CD14-positive monocyte (primary cell): ENCODE measurements around the gene DNTT. TPM values are rescaled to one million over a fixed set of nuclear protein-coding genes. Genes with fewer than 3 reads are reported as not detected.

Experiments used
- DNase-seq, 3 donors: peaks; one replicate each; pipeline ENCODE4 v3.0.0-alpha.2; 2011 to 2022
- H2AFZ ChIP-seq: 2 replicates; pipeline ENCODE4 v1.6.0; 2012; ENCODE audit warnings: mild to moderate bottlenecking, low read depth, low read length, inconsistent platforms; ENCODE audit not compliant: insufficient read depth, poor library complexity, severe bottlenecking
- H3K27ac ChIP-seq, 2 donors: 1 replicate in 1 of 2; 2 replicates in 1 of 2; pipeline ENCODE4 v1.5.1; 2012 to 2013; ENCODE audit warnings: low read length in 2 of 2, control low read depth in 1 of 2, inconsistent platforms in 1 of 2, low read depth in 1 of 2, mild to moderate bottlenecking in 1 of 2
- H3K27me3 ChIP-seq, 2 donors: one replicate each; pipeline versions ENCODE4 v1.6.0 to v1.6.1; 2011 to 2013; ENCODE audit warnings: low read length in 2 of 2; ENCODE audit not compliant: control insufficient read depth in 2 of 2, insufficient read depth in 2 of 2
- H3K36me3 ChIP-seq, 2 donors: replicated peaks in 1 of 2; 1 replicate in 1 of 2; 2 replicates in 1 of 2; pipeline versions ENCODE4 v1.5.1 to v1.6.1; 2012 to 2013; ENCODE audit warnings: low read length in 2 of 2, control low read depth in 1 of 2, inconsistent platforms in 1 of 2, mild to moderate bottlenecking in 1 of 2; ENCODE audit not compliant: insufficient read depth in 2 of 2, control insufficient read depth in 1 of 2
- H3K4me1 ChIP-seq, 2 donors: 1 replicate in 1 of 2; 2 replicates in 1 of 2; pipeline versions ENCODE4 v1.5.1 to v1.6.1; 2012 to 2013; ENCODE audit warnings: low read length in 2 of 2, control low read depth in 1 of 2, inconsistent platforms in 1 of 2, mild to moderate bottlenecking in 1 of 2, moderate library complexity in 1 of 2; ENCODE audit not compliant: insufficient read depth in 2 of 2, control insufficient read depth in 1 of 2
- H3K4me2 ChIP-seq: replicated peaks from 2 replicates; pipeline ENCODE3; 2012; ENCODE audit warnings: low read length, moderate library complexity, mild to moderate bottlenecking; ENCODE audit not compliant: poor library complexity, severe bottlenecking; ENCODE audit errors: extremely low read depth
- H3K4me3 ChIP-seq, 3 experiments: fragments of 200-600 bp in 1 of 3; sonication (generic) in 1 of 3; replicated peaks in 1 of 3; 1 replicate in 2 of 3; 2 replicates in 1 of 3; pipeline ENCODE4 v1.5.1; 2011 to 2013; ENCODE audit warnings: low read length in 3 of 3, mild to moderate bottlenecking in 3 of 3, control low read depth in 2 of 3, low read depth in 2 of 3, inconsistent platforms in 1 of 3, moderate library complexity in 1 of 3
- H3K79me2 ChIP-seq: 2 replicates; pipeline ENCODE4 v1.6.0; 2012; ENCODE audit warnings: mild to moderate bottlenecking, control low read depth, inconsistent platforms, low read length, moderate library complexity; ENCODE audit not compliant: insufficient read depth
- H3K9ac ChIP-seq: 2 replicates; pipeline ENCODE4 v1.6.0; 2017; ENCODE audit warnings: low read length, mild to moderate bottlenecking; ENCODE audit not compliant: insufficient read depth, poor library complexity, severe bottlenecking
- H3K9me3 ChIP-seq, 2 donors: replicated peaks in 1 of 2; 1 replicate in 1 of 2; 2 replicates in 1 of 2; pipeline versions ENCODE4 v1.5.1 to v1.6.1; 2012 to 2013; ENCODE audit warnings: low read length in 2 of 2, control low read depth in 1 of 2; ENCODE audit not compliant: control insufficient read depth in 1 of 2, insufficient read depth in 1 of 2
- H4K20me1 ChIP-seq: 2 replicates; pipeline ENCODE4 v1.6.0; 2012; ENCODE audit warnings: mild to moderate bottlenecking, low read length, control low read depth, moderate library complexity; ENCODE audit not compliant: insufficient read depth
- H3K27ac Mint-ChIP-seq, 7 donors: one replicate each; pipeline ENCODE4 v1.8.0; 2020; ENCODE audit warnings: mild to moderate bottlenecking in 7 of 7, mixed read lengths in 7 of 7, moderate library complexity in 6 of 7, inconsistent platforms in 2 of 7
- H3K27me3 Mint-ChIP-seq, 3 donors: one replicate each; pipeline ENCODE4 v1.8.0; 2021 to 2022; ENCODE audit warnings: low read depth in 3 of 3, mild to moderate bottlenecking in 3 of 3, mixed read lengths in 3 of 3, moderate library complexity in 3 of 3, inconsistent platforms in 1 of 3
- H3K36me3 Mint-ChIP-seq, 2 donors: one replicate each; pipeline ENCODE4 v1.8.0; 2020; ENCODE audit warnings: mixed read lengths in 2 of 2, inconsistent platforms in 1 of 2, mild to moderate bottlenecking in 1 of 2
- H3K4me1 Mint-ChIP-seq: one replicate; pipeline ENCODE4 v1.8.0; 2020; ENCODE audit warnings: mild to moderate bottlenecking, mixed read lengths
- H3K4me3 Mint-ChIP-seq, 2 donors: one replicate each; pipeline ENCODE4 v1.8.0; 2020; ENCODE audit warnings: mild to moderate bottlenecking in 2 of 2, mixed read lengths in 2 of 2, moderate library complexity in 1 of 2
- H3K9me3 Mint-ChIP-seq, 7 donors: one replicate each; pipeline ENCODE4 v1.8.0; 2020 to 2022; ENCODE audit warnings: mixed read lengths in 7 of 7, mild to moderate bottlenecking in 6 of 7, moderate library complexity in 6 of 7, inconsistent platforms in 2 of 7
- CTCF ChIP-seq: fragments of 200-600 bp; IDR thresholded peaks from one replicate; pipeline ENCODE4 v1.8.0; 2022; ENCODE audit warnings: antibody characterized with exemption, mild to moderate bottlenecking
- WGBS: methylation state at CpG from one replicate; pipeline ENCODE4 v1.1.5; 2013; ENCODE audit warnings: missing lambda C conversion rate; ENCODE audit not compliant: insufficient coverage; 5-methylcytosine and 5-hydroxymethylcytosine counted together
- intact Hi-C, 2 donors: fragments of 100-400 bp; cut with micrococcal nuclease; formaldehyde crosslinking; loops; one replicate each; pipeline versions ENCODE4 v1.15.0 to v1.15.1; 2023
- polyA plus RNA-seq, 3 donors: library from polyadenylated mRNA; depleted of rRNA in 1 of 3; unstranded in 2 of 3; stranded (reverse) in 1 of 3; fragments of 300-500 nt in 2 of 3; fragments of >200 nt in 1 of 3; fragmentation: Illumina TruSeq in 2 of 3; gene quantifications; 1 replicate in 2 of 3; 2 replicates in 1 of 3; pipeline ENCODE4 v1.2.3, GENCODE V29; 2012 to 2021

The DNTT gene
- polyA plus RNA-seq, 3 donors = not detected

- no peaks in the 10 kb centered on the region for H3K36me3 ChIP-seq
- Mint-ChIP-seq H3K4me3 (no peak overlapping the region), H3K36me3 (no peaks in the 10 kb centered on the region), H3K9me3 (no peaks in the 10 kb centered on the region), H3K27ac (no peak overlapping the region), H3K27me3 (peaks cover 0 to 2% (median 1%) of the 10 kb centered on the region in 3 donors), H3K4me1 (peaks cover 28% of the 10 kb centered on the region)
- no peak overlapping the region for H3K4me3 ChIP-seq
- H2AFZ ChIP-seq = no peak overlapping the region
- no peak overlapping the region for H3K9ac ChIP-seq
- peaks cover 12 to 22% of the 10 kb centered on the region in 2 donors for H3K4me1 ChIP-seq
- no peak for TF ChIP-seq CTCF
- no peaks in the 10 kb centered on the region for H3K27me3 ChIP-seq
- H3K4me2 ChIP-seq = no peak overlapping the region
- no peaks in the 10 kb centered on the region for H3K9me3 ChIP-seq
- no peaks in the 10 kb centered on the region for H4K20me1 ChIP-seq
- H3K27ac ChIP-seq = no peak overlapping the region
- WGBS = 100% methylated on average over 1 of the region's 1 CpG
- no peak for DNase-seq
- H3K79me2 ChIP-seq = no peaks in the 10 kb centered on the region
- intact Hi-C loops = no loop called here
Observed at GRCh38 chr10:96301616-96302015, 2.6 kb upstream of the DNTT start.

- peaks cover 17 to 21% of the 10 kb centered on the region in 2 donors for H3K4me1 ChIP-seq
- H3K9me3 ChIP-seq = no peaks in the 10 kb centered on the region
- no peak overlapping the region for H3K27ac ChIP-seq
- Mint-ChIP-seq H3K9me3 (no peaks in the 10 kb centered on the region), H3K4me3 (no peak overlapping the region), H3K27me3 (peaks cover 0 to 1% (median 0%) of the 10 kb centered on the region in 3 donors), H3K36me3 (no peaks in the 10 kb centered on the region), H3K27ac (no peak overlapping the region), H3K4me1 (peaks cover 41% of the 10 kb centered on the region)
- no peaks in the 10 kb centered on the region for H3K27me3 ChIP-seq
- intact Hi-C loops = no loop called here
- H3K79me2 ChIP-seq = no peaks in the 10 kb centered on the region
- no peak for TF ChIP-seq CTCF
- H3K36me3 ChIP-seq = no peaks in the 10 kb centered on the region
- H4K20me1 ChIP-seq = no peaks in the 10 kb centered on the region
- 80% methylated on average over 2 of the region's 3 CpGs for WGBS
- no peak overlapping the region for H3K4me3 ChIP-seq
- DNase-seq = no peak
- no peak overlapping the region for H2AFZ ChIP-seq
- no peak overlapping the region for H3K4me2 ChIP-seq
- H3K9ac ChIP-seq = no peak overlapping the region
Observed at GRCh38 chr10:96305019-96305418, 785 bp downstream of the DNTT start.
